KOPT-K1 (cell line): Measurements from ENCODE around the gene APLNR.

Experiments
- H3K27ac ChIP-seq: fragments of 200-600 bp; sonication (generic); 2 replicates; pipeline ENCODE4 v1.5.1; 2016; ENCODE audit warnings: antibody characterized with exemption, mild to moderate bottlenecking, low read depth, low read length; ENCODE audit not compliant: poor library complexity, severe bottlenecking
- H3K36me3 ChIP-seq: fragments of 200-600 bp; sonication (generic); 2 replicates; pipeline ENCODE4 v1.5.1; 2017; ENCODE audit warnings: antibody characterized with exemption, mild to moderate bottlenecking, low read length, moderate library complexity; ENCODE audit not compliant: insufficient read depth
- H3K9me3 ChIP-seq: fragments of 200-600 bp; sonication (generic); 2 replicates; pipeline ENCODE4 v1.5.1; 2017; ENCODE audit warnings: antibody characterized with exemption, low read length, mild to moderate bottlenecking; ENCODE audit not compliant: insufficient read depth, poor library complexity, severe bottlenecking

The APLNR gene

DNA sequence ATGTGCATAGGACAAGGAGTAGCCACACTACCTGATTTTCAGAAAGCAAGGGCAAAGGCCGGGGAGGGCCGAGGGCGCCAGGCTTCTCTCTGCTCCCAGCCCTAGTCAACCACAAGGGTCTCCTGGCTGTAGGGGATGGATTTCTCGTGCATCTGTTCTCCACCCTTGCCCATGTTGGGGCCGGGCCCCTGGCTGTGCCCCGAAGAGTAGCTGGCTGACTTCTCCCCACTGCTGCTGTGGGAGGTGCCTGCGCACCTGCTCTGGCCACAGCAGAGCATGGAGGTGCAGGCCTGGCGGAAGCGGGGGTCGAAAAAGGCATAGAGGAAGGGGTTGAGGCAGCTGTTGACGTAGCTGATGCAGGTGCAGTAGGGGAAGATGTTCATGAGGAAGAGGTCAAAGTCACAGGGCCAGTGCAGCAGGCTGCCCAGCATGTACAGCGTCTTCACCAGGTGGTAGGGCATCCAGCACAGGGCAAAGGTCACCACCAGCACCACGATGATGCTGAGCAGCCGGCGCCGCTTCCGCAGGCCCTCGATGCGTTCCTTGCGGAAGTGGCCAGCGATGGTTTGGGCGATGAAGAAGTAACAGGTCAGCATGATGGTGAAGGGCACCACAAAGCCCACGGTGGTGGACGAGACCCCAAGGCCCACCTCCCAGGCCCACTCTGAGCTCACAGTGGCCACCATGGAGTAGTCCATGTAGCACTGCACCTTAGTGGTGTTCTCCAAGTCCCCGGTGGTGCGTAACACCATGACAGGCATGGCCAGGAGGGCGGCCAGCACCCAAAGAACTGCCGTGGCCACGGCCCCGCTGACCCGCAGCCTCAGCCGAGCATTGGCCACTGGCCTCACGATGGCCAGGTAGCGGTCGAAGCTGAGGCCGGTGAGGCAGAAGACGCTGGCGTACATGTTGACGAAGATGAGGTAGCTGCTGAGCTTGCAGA, 1.0 kb downstream of the APLNR start:
- H3K36me3 ChIP-seq, result no peaks in the 10 kb centered on the region
- H3K27ac ChIP-seq, result no peak overlapping the region
- H3K9me3 ChIP-seq, result no peaks in the 10 kb centered on the region

- H3K27ac ChIP-seq, result no peak overlapping the region
- H3K36me3 ChIP-seq, result no peaks in the 10 kb centered on the region
- no peaks in the 10 kb centered on the region for H3K9me3 ChIP-seq
Measured at GRCh38 chr11:57233702-57234101, 3.3 kb downstream of the APLNR start.

DNA sequence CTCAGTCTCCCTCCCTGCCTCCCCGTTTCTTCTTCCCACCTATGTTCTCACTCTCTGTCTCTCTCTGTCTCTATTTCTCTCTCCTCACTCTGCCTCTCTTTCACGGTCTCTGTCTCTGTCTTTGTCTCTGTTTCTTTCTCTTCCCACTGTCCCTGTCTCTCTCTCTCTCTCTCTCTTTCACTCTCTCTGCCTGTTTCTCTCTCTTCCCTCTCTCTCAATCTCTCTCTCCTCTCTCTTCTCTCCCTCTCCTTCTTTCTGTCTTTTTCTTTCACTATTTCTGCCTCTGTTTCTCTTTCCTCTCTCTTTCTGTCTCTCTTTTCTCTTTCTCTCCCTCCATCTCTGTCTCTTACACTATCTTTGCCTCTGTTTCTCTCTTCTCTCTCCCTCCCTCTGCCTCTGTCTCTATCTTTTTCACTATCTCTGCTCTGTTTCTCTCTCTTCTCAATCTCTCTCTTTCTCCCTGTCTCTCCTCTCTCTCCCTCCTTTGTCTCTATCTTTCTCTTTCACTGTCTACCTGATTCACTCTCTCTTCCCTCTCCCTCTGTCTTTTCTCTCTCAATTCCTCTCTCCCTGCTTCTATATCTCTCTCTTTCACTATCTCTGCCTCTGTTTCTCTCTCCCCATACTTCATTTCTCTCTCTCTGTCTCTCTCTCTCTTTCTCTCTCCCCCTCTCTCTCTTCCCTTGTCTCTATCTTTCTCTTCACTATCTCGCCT, 5.4 kb downstream of the APLNR start:
- Histone ChIP-seq H3K36me3 (no peaks in the 10 kb centered on the region), H3K27ac (no peak overlapping the region), H3K9me3 (no peaks in the 10 kb centered on the region)

DNA sequence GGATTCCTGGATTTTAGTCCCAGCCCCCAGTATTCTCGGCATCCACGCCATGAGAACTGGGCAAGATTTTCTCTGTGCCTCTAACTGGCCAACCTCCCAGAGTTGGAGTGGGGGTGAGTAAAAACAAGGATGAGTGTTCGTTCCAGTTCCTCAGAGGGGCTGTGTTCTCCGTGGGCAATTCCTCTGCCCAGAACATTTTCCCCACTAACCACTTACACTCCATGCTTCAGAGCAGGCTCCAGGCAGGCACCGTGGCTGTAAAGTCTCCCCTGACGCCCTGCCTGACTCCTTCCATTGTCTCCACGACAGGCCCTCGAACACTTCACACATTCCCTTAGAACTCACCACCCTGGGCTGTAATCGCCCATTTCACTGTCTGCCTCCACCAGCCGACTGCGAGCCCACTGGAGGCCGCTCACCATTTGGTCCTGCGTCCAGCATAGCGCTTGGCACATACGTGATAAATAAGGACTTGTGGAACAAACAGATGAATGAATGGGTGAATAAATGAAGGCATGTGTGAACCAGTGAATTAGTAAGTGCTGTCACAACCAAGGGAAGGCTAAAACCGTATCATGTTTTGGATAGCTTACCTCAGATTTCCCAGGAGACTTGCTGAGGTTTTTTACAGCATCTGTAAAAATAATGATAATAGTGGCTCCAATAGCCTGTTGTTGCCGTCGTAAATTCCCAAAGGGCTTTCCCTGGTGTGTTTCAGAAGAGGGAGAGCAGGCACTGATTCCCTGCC, 6.1 kb downstream of the APLNR start:
- no peak overlapping the region for H3K27ac ChIP-seq

GRCh38 chr11:57230316-57230715, 6.7 kb downstream of the APLNR start:
- Histone ChIP-seq H3K27ac (no peak overlapping the region), H3K9me3 (no peaks in the 10 kb centered on the region)

More for the DNA sequence above, 6.1 kb downstream of the APLNR start:
- Histone ChIP-seq H3K9me3 (no peaks in the 10 kb centered on the region), H3K36me3 (no peaks in the 10 kb centered on the region)

DNA sequence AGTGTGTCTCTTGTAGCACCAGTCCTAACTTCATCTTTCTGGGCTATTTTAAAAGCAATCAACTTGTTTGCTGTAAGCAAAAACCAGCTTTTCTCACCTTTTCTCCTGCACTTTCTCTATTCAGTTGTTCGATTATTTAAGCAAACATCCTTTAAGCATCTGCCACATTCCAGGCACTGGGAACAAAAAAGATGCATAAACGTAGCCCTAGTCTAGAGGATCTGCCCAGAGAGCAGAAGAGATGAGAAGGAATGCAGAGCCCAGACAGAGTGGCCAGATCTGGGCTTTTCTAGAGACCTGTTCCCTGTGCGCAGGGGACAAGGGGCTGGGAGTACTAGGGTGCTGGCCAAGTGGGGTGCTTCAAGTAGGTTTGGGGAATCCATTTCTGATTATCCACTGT, 8.4 kb downstream of the APLNR start:
- Histone ChIP-seq H3K9me3 (no peaks in the 10 kb centered on the region), H3K27ac (no peak overlapping the region), H3K36me3 (no peaks in the 10 kb centered on the region)

More at GRCh38 chr11:57230316-57230715, 6.7 kb downstream of the APLNR start:
- H3K36me3 ChIP-seq, result no peaks in the 10 kb centered on the region

GRCh38 chr11:57224537-57224936, 12.5 kb downstream of the APLNR start:
- H3K27ac ChIP-seq, result no peak overlapping the region
- H3K36me3 ChIP-seq, result no peaks in the 10 kb centered on the region
- H3K9me3 ChIP-seq, result no peaks in the 10 kb centered on the region

DNA sequence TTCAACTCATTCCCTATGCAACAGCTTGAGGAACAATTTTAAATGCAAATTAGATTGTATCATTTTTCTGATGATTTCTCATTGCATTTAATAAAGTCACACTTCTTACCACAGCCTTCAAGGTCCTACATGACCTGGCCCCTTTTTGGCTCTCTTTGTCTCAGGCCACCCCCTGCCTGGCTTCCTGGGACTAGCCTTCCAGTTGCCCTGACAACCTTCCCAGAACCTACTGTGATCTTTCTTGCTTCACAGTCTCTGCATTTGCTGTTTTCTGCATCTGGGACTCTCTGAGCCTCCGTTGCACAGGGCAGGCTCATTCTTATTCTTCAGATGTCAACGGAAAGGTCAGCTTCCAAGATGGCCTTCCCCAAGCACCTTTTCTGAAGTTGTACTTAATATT, 12.9 kb downstream of the APLNR start:
- Histone ChIP-seq H3K9me3 (no peaks in the 10 kb centered on the region), H3K27ac (no peak overlapping the region), H3K36me3 (no peaks in the 10 kb centered on the region)

GRCh38 chr11:57223601-57224000, 13.4 kb downstream of the APLNR start:
- no peak overlapping the region for H3K27ac ChIP-seq
- H3K9me3 ChIP-seq, result no peaks in the 10 kb centered on the region
- no peaks in the 10 kb centered on the region for H3K36me3 ChIP-seq

- no peaks in the 10 kb centered on the region for H3K36me3 ChIP-seq
- H3K27ac ChIP-seq, result no peak overlapping the region
- no peaks in the 10 kb centered on the region for H3K9me3 ChIP-seq
Measured at GRCh38 chr11:57222239-57222638, 14.8 kb downstream of the APLNR start.

DNA sequence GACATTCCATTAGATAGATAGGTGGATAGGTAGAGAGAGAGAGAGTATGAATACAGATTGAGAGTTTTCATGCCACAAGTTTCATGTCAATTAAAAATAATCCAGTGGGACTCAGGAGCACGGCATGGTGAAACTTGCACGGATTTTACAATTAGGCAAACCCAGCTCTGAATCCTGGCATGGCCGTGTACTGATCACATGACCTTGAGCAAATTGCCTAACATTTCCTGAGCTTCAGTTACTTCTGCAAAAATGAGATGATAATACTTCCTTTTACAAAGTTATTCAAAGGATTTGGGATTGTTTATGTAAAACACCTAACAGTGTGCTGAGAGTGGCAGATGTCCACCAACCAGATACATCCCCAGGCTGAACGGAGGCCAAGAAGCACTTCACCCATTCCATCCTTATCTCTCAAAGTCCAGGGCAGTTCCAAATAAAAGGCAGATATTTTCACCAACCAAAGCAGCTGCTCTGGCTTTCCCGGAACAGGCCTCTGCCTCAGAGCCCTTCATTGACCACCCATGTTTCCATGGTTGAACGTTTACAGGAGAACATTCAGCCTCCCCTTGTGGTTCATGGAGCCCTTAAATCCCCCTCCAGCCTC, 17.9 kb downstream of the APLNR start:
- Histone ChIP-seq H3K9me3 (no peaks in the 10 kb centered on the region), H3K36me3 (no peaks in the 10 kb centered on the region), H3K27ac (no peak overlapping the region)

GRCh38 chr11:57217053-57217452, 20.0 kb downstream of the APLNR start:
- no peaks in the 10 kb centered on the region for H3K36me3 ChIP-seq
- no peaks in the 10 kb centered on the region for H3K9me3 ChIP-seq
- no peak overlapping the region for H3K27ac ChIP-seq

DNA sequence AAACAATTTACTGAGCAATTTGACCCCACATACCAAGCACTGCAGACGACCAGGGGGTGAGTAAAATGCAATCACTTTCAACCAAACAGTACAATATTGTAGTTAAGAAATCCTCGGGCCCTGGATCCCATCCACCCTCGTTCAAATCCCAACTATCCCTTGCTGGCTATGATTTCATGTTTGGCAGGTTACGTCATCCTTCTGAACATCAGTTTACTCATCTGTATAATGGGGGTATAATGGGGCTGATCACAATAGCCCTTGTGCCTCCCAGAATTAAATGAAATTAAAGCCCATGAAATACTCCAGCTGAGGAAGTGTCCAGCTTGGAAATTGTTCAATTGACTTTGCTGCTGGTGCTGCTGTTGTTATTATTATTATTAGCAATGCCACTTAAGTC, 20.6 kb downstream of the APLNR start:
- Histone ChIP-seq H3K9me3 (no peaks in the 10 kb centered on the region), H3K36me3 (no peaks in the 10 kb centered on the region), H3K27ac (no peak overlapping the region)

DNA sequence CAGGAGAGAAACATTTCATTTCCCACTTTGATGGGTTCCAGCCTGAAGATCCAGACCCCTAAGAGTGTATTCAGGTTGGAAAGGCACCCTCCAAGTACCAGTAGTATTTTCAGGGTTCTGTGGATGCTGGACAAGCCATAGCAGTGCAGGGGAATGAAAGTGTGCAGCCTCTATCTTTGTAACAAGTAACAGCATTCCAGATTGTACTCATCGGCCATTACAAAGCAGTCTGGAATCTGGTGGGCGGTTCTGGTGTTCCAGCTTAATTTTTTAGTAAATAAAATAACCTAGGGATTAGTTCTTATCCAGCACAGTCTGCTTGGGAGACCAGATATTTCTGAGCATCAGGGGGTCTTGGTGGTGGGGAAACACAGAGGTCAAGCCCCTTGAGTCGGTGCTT, 22.6 kb downstream of the APLNR start:
- Histone ChIP-seq H3K36me3 (no peaks in the 10 kb centered on the region), H3K9me3 (no peaks in the 10 kb centered on the region), H3K27ac (no peak overlapping the region)

GRCh38 chr11:57214098-57214417, 23.0 kb downstream of the APLNR start:
- H3K36me3 ChIP-seq, result no peaks in the 10 kb centered on the region
- H3K27ac ChIP-seq, result no peak overlapping the region
- no peaks in the 10 kb centered on the region for H3K9me3 ChIP-seq
